ENCODE data around the gene ARHGAP24. TPM values are rescaled to one million over a fixed set of nuclear protein-coding genes. Genes with fewer than 3 reads are reported as not detected.

The ARHGAP24 gene
- total RNA-seq, 1 donor from 2014 or later = 17.8 TPM

DNA sequence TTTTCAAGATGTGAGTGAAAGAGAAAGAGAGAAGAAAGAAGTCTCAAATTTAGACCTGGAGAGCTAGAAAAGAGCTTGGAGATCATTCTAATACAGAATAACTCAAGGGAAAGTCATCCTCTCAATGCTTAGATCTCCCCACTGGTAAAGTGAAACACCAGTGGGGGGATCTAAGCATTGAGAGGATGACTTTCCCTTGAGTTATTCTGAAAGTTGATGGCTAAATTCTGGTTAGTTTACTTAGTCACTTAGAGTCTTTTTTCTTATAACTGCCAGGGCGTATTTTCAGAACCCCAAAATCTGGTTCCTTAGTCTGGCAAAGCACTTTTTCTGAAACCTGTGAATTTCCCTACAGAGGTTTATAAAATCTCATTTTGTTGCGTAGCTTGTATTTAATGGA lies 198.6 kb downstream of the ARHGAP24 start:
- Mint-ChIP-seq H3K36me3 (ENCODE audit: insufficient read depth) (no peaks in the 10 kb centered on the region), H3K27me3 (no peaks in the 10 kb centered on the region), H3K27ac (no peak overlapping the region), H3K4me3 (ENCODE audit: low read depth) (no peak overlapping the region), H3K9me3 (ENCODE audit: low read depth) (peaks cover 3% of the 10 kb centered on the region), H3K4me1 (ENCODE audit: low read depth) (no peaks in the 10 kb centered on the region)
- TF ChIP-seq, protein P1, sequence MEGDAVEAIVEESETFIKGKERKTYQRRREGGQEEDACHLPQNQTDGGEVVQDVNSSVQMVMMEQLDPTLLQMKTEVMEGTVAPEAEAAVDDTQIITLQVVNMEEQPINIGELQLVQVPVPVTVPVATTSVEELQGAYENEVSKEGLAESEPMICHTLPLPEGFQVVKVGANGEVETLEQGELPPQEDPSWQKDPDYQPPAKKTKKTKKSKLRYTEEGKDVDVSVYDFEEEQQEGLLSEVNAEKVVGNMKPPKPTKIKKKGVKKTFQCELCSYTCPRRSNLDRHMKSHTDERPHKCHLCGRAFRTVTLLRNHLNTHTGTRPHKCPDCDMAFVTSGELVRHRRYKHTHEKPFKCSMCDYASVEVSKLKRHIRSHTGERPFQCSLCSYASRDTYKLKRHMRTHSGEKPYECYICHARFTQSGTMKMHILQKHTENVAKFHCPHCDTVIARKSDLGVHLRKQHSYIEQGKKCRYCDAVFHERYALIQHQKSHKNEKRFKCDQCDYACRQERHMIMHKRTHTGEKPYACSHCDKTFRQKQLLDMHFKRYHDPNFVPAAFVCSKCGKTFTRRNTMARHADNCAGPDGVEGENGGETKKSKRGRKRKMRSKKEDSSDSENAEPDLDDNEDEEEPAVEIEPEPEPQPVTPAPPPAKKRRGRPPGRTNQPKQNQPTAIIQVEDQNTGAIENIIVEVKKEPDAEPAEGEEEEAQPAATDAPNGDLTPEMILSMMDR (IDR thresholded peaks at IDR 0.05; ENCODE audit: unreplicated experiment) = no peak
- no peak for DNase-seq (ENCODE audit: low spot score, unreplicated experiment)

DNA sequence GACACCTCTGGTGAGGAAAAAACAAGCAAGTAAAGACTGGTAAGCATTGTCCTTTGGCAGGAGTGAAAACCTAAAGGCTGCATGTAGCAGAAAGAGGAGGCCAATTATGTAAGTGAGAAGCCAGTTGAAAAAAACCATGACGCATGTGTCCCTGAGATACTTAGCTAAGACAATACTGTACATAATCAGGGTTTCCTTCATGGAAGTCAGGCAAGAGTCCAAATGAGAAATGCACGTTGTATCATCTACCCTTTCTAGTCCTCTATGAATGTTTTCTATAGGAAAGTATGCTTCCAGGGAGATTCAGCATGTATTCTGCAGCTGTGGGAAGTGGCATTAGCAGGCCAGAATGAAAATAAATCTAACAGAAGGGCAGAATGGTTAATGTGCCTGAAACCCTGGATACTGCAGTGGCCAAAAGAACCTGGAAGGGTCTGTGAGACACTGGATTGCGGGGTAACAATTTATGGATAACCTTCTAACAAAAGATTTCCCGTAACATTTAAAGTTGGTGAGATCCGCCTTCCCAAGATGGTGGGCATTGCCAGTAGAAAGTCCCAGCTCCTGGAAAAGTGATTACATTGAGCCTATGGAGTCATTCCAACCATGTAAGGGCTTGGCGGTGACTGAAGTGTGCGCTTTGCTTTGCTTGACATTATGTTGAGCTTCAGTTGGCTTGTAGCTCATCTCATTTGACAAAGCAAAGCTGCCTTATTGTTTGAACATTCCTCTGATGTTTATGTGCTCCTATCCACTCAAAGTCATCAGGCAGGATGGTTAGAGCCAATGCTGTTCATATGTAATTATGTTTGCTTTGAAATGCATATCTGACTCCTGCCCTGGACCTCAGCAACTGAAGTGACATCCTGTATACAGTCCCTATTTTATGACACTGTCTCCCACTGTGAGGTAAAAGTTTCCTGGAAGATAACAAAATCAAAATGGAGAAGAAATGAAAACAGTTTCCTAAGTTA lies 200.4 kb downstream of the ARHGAP24 start:
- DNase-seq (ENCODE audit: low spot score, unreplicated experiment) = no peak
- TF ChIP-seq, protein P1 (IDR thresholded peaks at IDR 0.05; ENCODE audit: unreplicated experiment) = no peak
- no peaks in the 10 kb centered on the region for H3K27me3 Mint-ChIP-seq
- no peaks in the 10 kb centered on the region for H3K9me3 Mint-ChIP-seq (ENCODE audit: low read depth)
- H3K4me3 Mint-ChIP-seq (ENCODE audit: low read depth) = no peak overlapping the region
- H3K27ac Mint-ChIP-seq = no peak overlapping the region
- H3K4me1 Mint-ChIP-seq (ENCODE audit: low read depth) = no peaks in the 10 kb centered on the region
- no peaks in the 10 kb centered on the region for H3K36me3 Mint-ChIP-seq (ENCODE audit: insufficient read depth)

DNA sequence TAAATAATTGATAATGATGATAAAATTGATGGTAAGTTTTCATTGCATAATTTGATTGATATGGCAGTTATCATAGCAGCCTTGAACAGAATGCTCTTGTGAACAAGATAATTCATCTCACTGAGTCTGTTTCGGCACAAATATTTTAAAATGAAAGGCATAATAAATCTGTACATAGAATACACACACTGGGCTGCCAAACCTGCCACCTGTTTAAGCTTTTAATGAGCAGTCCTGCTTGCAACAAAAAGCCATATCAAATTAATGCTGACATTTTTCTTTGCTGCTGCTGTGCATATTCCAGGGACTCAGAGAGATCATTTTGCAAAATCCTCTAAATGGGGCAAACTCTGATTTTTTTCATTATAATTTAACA lies 201.1 kb downstream of the ARHGAP24 start:
- Mint-ChIP-seq H3K4me3 (ENCODE audit: low read depth) (no peak overlapping the region), H3K27me3 (no peaks in the 10 kb centered on the region), H3K36me3 (ENCODE audit: insufficient read depth) (no peaks in the 10 kb centered on the region), H3K9me3 (ENCODE audit: low read depth) (no peaks in the 10 kb centered on the region), H3K27ac (no peak overlapping the region), H3K4me1 (ENCODE audit: low read depth) (no peaks in the 10 kb centered on the region)
- DNase-seq (ENCODE audit: low spot score, unreplicated experiment) = no peak
- TF ChIP-seq, protein P1 (IDR thresholded peaks at IDR 0.05; ENCODE audit: unreplicated experiment) = no peak

DNA sequence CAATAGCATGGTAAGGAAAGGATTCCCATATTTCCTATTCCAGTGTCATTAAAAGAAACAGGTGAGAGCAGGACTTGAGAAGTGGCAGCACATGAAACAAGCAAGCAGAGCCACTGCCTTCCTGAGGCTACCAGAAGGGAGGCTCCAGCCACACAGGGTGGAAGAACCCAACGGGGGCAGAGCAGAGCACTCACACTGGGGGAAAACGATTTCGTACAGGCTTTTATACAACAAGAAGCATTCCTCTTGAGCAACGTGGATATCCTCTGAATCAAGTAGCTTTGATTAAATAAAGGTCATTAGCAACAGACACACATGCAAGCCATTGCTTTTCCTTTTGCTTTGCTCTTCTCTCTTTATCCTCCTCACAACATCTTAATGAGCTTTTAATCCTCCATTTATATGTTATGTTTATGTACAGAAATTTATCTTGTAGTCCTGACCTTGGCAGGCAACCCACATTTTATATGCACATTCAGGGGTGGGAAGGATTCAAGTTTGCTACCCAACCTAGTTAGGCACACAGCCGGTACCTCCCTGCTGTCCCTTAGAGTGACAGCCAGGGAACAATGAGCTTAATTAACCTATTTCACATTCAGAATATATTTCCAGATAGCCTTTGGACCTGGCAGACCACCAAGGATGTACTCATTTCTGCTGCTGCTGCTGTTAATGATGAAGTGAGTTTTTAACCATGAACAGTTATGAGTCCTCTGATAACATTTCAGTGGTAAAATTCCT lies 202.1 kb downstream of the ARHGAP24 start:
- no peak overlapping the region for H3K27ac Mint-ChIP-seq
- H3K4me1 Mint-ChIP-seq (ENCODE audit: low read depth) = no peaks in the 10 kb centered on the region
- H3K9me3 Mint-ChIP-seq (ENCODE audit: low read depth) = no peaks in the 10 kb centered on the region
- DNase-seq (ENCODE audit: low spot score, unreplicated experiment) = no peak
- no peaks in the 10 kb centered on the region for H3K36me3 Mint-ChIP-seq (ENCODE audit: insufficient read depth)
- H3K27me3 Mint-ChIP-seq = no peaks in the 10 kb centered on the region
- no peak overlapping the region for H3K4me3 Mint-ChIP-seq (ENCODE audit: low read depth)
- TF ChIP-seq, protein P1 (IDR thresholded peaks at IDR 0.05; ENCODE audit: unreplicated experiment) = no peak

DNA sequence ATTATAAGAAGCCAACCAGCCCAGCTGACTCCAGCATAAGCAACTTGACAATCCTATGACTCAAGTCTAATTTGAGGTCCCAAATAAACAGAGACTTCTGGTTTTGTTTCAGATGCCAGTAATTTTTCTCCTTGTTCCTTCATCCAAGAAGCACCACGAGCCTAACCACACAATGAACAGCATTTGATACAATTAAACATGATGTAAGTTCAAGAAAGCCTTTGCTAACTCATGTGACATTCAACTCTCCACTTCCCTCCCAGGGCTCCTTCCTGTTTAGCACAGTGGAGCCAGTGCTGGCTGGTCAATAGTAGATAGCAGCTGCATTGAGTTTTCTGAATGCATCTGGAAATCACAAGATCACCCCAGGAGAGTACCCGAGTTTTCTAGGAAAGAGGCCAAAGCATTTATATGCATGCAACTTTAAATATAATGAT lies 206.3 kb downstream of the ARHGAP24 start:
- Mint-ChIP-seq H3K27ac (no peak overlapping the region), H3K36me3 (ENCODE audit: insufficient read depth) (no peaks in the 10 kb centered on the region), H3K27me3 (no peaks in the 10 kb centered on the region), H3K4me3 (ENCODE audit: low read depth) (no peak overlapping the region), H3K9me3 (ENCODE audit: low read depth) (no peaks in the 10 kb centered on the region), H3K4me1 (ENCODE audit: low read depth) (no peaks in the 10 kb centered on the region)
- TF ChIP-seq, protein P1 (IDR thresholded peaks at IDR 0.05; ENCODE audit: unreplicated experiment) = no peak
- DNase-seq (ENCODE audit: low spot score, unreplicated experiment) = no peak

Measured in progenitor cell of endocrine pancreas (in vitro differentiated cells).